Measurements from ENCODE around the gene LRRC63.
"Not testable (repeated sequence)": the region's sequence is repeated elsewhere in the genome, so short reads cannot be mapped to it uniquely, and the experiment has no call there.

DNA sequence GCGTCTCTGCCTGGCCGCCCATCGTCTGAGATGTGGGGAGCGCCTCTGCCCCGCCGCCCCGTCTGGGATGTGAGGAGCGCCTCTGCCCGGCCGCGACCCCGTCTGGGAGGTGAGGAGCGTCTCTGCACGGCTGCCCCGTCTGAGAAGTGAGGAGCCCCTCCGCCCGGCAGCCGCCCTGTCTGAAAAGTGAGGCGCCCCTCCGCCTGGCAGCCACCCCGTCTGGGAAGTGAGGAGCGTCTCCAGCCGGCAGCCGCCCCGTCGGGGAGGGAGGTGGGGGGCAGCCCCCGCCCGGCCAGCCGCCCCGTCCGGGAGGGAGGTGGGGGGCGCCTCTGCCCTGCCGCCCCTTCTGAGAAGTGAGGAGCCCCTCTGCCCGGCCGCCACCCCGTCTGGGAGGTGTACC is 49.0 kb upstream of the LRRC63 start:
- TF ChIP-seq, protein P1, sequence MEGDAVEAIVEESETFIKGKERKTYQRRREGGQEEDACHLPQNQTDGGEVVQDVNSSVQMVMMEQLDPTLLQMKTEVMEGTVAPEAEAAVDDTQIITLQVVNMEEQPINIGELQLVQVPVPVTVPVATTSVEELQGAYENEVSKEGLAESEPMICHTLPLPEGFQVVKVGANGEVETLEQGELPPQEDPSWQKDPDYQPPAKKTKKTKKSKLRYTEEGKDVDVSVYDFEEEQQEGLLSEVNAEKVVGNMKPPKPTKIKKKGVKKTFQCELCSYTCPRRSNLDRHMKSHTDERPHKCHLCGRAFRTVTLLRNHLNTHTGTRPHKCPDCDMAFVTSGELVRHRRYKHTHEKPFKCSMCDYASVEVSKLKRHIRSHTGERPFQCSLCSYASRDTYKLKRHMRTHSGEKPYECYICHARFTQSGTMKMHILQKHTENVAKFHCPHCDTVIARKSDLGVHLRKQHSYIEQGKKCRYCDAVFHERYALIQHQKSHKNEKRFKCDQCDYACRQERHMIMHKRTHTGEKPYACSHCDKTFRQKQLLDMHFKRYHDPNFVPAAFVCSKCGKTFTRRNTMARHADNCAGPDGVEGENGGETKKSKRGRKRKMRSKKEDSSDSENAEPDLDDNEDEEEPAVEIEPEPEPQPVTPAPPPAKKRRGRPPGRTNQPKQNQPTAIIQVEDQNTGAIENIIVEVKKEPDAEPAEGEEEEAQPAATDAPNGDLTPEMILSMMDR (conservative IDR thresholded peaks at IDR 0.05; ENCODE audit: low read depth, low read length) = not testable (repeated sequence)
- not testable (repeated sequence) for TF ChIP-seq EZH2 (IDR thresholded peaks at IDR 0.05; ENCODE audit: borderline replicate concordance, low read depth, low read length, poor library complexity, severe bottlenecking)

Data from A673 (cell line).